Stimulated activated CD8-positive, alpha-beta memory T cell treated with anti-CD3 and anti-CD28 coated beads, Interleukin-15, amount 100 ng/mL, for 48 hours (primary cell): ENCODE data around the gene ALLC.
A peak's percentile ranks its signal among the peaks of the same experiment; 100 is the strongest.

Source experiments
- DNase-seq, 2 donors: peaks; one replicate each; pipeline ENCODE4 v3.0.0-alpha.2; 2020; ENCODE audit warnings: low read depth in 2 of 2

The ALLC gene

DNA sequence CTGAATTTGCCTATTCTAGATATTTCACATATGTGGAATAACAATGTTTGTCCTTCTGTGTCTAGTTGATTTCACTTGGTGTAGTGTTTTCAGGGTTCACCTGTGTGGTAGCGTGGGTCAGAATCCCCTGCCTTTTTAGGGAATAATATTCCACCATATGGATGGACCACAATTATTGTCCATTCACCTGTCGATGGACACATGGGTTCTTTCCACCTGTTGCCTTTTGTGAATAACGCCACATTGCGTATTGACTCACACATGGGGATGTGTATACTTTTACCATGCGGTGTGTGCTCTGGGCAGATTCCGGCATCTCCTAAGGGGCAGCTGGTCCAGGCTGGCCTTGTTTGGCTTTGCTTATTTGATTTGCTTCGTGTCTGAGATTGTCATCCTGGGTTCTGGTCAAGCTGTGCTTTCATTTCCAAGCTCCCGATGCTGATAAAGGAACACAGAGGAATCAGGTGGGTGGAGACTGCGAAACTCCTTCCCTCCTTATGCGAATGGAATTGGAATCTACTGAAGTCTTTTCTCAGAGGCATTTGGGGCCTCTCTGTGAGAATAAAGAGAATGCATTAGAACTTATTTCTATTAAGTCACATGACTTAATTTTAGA lies 18.9 kb upstream of the ALLC start:
- no peak for DNase-seq

DNA sequence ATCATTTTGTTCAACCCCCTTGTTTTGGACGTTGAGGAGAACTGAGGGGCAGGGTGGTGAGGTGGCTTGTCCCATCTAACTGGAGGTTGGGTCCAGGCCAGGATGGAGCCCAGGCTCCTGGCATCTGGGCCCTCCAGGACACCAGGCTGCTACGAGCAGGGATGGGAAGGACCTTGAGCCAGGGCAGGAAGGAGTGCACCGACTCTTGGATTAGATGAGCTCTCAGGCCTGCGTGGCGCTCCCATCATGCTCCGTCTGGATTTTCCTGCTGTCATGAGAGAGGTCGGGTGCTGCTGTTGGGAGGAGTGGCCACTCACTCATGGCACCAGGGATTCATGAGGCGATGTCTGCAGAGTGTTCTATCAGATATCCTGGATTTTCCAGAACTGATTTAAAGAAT lies 18.3 kb upstream of the ALLC start:
- no peak for DNase-seq

DNA sequence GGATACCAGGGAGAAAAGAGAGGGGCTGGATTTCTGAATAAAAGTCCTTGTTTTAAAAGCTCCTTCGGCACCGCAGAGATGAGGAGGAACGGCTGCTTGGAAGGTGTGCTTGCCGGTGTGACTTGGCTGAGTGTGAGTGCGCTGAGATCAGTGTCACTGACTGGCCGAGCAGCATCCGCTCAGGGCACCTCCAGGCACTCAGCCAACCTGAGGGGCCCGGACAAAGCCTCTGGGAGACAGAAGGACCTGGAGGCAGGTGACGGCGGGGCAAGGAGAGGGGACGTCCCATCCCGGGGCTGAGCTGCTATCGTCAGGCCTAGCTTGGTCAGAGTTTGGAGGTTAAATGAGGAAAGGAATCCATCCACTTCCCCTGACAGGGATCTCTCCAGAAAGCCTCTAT lies 16.8 kb upstream of the ALLC start:
- DNase-seq = no peak

DNA sequence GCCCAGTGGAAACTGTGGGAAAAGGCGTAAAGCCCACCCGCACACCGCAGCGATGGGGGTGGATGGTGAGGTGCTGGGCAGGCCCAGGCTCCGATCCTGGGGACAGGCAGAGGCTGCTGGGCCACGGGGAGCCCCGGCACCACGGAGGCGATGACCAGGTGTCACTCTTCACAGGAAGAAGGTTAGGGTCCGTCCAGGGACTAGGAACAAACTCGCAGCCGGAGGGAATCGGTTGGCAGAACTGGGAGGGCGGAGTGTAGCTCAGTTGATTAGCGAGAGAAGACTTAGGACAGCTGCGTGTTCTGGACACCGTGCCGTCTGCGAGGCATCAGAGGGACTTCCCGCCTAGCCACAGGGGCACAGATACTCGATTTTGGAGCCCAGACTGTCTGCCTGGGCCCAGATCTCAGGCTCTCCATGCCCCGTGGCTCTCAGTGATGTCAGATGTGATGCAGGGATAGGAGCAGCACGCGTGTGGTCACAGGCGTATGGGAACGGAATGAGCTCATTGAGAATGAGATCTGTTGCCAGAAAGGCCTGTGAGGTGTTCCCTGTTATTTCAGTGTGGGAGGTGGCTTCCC lies 16.1 kb upstream of the ALLC start:
- DNase-seq = no peak

DNA sequence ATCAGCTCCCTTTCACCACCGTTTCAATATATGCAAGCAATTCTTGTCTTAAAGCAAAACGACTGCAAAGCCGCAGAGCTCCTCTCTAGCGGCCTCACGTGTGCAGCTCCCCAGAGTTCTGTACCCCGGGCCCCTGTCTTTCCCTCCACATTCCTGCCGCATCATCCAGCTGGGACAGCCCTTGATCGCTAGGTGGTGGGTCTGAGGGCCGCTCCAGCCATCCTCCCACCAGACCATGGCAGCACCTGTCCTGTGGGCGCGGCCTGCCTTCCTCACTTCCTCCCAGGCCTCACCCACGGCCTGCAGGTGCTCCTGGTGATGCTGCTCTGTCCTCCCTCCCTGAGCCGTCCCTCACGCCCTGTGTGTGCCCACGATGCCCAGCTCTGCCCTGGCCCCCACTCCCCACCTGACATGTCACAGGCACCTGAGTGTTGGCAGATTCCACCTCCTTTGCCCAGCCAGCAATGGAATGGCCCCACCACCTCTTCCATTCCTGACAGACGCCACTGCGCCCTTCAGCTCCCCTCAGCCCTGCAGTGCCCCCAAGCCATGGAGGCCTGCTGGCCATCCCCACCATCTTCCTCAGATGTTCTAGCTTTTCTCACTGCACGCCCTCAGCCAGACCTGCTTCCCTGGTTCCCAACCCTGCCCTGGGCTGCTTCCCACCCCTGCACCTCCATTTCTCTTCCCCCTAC lies 15.3 kb upstream of the ALLC start:
- no peak for DNase-seq

DNA sequence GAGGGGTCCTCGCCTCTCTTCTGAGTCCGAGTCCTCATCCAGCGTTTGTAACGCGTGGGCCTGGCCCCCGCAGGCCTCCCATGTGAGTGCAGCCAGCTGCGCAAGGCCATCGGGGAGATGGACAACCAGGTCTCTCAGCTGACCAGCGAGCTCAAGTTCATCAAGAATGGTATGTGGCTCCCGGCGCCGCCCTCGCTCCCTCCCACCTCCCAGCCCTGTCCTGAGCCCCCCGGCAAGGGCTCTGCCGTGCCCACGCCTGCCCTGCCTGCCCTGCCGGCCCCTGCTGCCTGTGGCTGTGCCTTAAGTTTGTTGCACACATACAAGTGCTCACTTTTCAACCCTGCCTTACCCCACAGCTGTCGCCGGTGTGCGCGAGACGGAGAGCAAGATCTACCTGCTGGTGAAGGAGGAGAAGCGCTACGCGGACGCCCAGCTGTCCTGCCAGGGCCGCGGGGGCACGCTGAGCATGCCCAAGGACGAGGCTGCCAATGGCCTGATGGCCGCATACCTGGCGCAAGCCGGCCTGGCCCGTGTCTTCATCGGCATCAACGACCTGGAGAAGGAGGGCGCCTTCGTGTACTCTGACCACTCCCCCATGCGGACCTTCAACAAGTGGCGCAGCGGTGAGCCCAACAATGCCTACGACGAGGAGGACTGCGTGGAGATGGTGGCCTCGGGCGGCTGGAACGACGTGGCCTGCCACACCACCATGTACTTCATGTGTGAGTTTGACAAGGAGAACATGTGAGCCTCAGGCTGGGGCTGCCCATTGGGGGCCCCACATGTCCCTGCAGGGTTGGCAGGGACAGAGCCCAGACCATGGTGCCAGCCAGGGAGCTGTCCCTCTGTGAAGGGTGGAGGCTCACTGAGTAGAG lies 14.4 kb upstream of the ALLC start:
- DNase-seq = no peak

DNA sequence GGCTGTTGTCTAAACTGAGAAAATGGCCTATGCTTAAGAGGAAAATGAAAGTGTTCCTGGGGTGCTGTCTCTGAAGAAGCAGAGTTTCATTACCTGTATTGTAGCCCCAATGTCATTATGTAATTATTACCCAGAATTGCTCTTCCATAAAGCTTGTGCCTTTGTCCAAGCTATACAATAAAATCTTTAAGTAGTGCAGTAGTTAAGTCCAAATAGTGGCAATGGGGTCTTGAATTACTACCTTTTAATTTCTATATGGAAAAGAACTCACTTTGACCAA lies 13.8 kb upstream of the ALLC start:
- DNase-seq = no peak

DNA sequence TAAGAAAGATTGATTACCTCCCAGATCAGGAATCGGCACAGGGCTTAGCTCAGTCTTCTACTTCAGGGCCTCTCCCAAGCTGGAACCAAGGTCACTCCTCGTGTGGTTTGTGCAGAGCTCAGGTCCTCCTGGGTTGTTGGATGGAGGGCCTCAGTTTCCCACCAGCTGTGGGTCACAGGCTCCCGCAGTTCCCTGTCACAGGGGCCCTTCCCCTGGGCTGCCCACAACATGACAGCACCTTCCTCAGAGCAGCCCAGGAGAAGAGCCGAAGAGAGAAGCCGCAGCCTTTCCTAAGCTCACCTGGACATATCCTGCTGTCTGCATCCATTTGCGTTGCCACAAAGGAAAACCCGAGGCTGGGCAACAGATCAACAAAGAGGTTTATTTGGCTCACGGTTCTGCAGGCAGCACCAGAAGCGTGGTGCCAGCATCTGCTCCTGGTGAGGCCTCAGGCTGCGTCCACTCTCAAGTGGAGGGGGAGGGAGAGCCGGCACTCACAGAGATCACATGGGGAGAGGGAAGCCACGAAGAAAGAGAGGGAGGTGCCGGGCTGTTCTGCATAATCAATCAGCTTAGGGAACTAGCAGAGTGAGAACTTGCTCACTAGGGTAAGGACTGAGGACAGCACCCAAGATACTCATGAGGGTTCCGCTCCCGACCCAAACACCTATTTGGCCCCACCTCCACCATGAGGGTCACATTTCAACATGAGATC lies 13.0 kb upstream of the ALLC start:
- DNase-seq = no peak

DNA sequence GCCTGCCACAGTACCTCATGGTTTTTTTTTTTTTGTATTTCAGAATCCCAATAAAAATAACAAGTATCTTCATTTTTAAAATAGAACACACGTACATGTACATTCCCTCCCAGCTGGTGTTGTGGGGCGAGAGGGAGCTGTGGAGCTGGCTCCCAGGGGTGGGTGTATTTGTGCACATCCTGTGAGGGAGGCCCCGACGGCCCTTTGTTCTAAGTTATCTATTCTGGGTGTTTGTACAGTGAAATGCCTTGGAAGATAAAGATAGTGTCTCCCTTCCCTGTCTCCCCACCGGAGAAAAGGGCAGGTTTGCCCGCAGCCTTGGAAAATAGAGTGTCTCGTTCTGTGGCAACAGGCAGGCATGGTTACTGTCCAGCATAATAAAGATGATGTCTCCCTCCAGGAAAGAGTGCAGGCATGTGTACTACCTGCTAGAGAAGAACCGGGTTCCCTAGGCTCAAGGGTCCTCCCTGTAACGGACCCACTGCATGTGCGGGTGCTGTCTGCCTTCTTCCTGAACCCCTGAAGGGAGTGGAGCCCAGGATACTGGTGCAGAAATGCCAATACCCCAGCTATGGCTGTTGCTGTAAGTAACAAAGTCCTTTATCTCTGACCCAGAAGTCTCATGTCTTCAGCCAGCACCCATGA lies 12.1 kb upstream of the ALLC start:
- no peak for DNase-seq

DNA sequence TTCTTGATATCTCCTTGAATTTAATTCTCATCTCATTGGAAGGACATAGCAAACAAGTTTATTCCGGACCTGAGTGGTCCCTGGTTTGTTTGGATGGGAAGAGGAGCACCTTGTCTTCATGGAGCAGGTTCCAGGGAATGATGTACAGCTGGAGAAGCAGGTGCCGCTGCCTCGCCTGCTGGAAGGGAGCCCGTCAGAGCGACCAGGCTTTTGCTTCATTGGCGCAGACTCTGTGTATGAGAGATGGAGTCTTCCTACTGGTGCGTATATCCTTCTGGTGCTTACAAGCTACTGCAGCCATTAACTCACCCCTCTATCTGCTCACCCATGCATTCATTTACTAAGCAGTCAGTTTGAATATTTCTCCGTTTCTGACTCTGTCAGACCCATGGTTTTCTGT lies 11.6 kb upstream of the ALLC start:
- DNase-seq = no peak

DNA sequence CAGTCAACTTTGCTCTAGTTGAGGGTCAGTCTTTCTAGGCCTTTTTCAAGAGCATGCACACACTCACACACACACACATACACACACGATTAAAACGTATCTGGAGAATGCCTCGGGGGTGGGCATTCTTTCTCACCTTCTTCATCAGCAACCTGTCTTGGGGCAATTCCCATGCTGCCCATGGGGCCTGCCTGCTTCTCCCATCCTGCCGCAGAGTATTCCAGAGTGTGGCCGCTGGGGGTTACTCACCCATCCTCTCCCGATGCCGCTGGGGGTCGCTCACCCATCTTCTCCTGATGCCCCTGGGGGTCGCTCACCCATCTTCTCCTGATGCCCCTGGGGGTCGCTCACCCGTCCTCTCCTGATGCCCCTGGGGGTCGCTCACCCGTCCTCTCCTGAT lies 10.8 kb upstream of the ALLC start:
- DNase-seq = no peak

DNA sequence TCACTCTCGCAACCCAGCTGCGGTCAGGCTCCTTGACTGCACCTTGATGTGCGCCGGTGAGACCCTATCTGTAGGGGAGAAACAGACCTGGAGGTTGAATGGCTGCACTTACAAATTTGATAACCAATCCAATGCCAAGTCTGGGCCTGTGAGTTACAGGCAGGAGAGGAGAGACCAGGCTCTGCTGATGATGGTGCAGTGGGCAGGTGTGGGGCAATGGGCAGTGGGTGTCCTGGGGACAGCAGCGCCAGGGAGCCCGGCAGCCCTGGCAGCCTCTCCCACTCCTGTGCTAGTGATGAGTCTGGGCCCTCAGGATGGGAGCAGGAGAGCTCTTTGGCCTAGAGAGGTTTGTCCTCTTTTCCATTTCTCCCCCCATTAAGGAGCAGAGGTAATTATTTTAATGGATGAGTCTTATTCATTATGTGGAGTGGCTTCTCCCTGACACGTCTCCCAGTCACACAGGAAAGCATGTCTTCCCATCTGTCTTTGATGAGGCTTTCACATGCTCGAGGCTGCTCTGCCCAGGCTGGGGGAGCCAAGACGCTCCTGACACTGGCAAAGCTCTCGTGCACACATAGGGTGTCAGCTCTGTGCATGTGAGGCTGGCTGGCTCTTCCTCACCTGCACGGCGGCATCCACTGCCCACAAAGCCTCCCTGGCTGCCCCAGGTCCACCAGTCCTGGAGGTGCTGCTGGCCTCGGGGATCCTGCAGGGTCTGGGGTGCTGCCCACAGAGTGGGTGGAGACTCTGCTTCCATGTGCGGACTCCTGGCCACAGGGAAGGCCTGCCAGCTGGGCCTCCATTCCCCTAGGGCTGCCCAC lies 10.0 kb upstream of the ALLC start:
- no peak for DNase-seq

DNA sequence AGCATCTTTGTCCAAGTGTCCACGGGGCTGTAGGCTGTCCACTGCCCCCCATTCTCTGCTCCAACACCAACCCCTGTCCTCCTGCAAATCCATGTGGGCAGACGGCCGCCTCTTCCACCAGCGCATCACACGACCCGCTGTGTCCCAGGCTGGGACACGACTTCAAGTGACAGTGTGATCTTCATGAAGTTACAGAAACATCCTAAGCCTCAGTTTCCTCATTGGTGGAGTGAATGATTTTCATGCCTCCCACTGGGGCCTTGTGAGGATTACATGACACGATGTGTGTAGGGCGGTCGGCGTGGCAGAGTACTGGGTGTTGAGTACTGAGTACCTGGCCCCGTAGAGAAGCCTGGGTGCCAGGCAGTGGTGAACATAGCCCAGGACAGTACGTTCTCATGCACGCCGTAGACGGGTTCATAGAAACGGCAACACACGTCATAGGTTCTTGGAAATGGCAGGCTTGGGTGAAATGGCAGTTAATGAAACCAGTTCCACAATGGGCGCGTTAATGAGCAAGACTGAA lies 9.3 kb upstream of the ALLC start:
- DNase-seq = no peak

DNA sequence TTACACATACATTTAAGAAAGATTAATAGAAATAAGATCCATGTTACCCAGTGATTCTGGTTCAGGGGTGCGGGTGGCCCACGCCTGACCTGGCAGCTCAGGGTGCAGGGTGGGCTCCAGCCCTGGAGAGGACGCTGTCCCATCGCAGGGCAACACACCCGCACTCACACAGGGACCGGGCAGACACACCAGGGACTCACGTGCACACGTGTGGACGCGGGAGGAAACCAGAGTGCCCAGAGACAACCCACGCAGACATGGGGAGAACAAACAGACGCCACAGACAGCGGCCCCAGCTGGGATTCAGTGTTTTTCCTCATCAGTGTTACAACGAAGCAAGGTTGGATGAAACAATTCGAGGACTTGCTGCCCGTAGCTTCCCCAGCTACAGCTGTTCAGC lies 8.4 kb upstream of the ALLC start:
- no peak for DNase-seq

DNA sequence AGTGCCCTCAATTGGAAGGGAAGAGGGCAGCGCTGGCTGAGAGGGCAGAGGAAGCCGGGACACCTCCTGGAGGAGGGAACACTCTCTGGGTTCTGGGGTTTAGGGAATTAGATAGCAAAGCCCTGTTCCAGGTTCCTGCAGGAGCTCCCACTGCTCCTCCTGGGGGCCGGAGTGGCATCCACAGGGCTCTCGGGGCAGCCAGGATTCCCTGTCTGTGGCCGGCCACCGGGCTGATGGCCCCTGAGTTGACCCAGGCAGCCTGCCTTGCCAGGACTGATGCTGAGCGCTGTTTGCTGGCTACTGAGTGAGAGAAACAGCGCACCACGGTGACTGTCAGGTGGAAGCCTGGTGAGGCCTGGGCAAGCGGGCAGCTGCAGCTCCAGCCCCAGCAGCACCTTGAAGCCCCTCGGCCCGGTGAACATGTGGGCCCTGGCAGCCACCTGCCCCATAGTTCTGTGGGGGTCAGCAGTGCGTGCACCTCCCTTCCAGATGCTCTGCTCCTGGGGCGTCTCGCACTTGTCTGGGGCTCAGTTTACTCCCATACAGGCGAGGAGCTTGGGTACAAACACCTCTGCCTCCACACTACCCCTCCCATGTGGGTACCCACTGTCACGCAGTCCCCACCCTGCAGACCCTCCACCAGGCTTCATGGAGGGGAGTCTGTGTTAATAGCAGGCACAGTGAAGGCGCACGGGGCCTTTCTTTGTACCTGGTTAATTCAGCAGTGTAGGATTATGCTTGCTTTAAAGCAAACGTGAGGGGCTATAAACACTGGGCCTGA lies 7.7 kb upstream of the ALLC start:
- no peak for DNase-seq

DNA sequence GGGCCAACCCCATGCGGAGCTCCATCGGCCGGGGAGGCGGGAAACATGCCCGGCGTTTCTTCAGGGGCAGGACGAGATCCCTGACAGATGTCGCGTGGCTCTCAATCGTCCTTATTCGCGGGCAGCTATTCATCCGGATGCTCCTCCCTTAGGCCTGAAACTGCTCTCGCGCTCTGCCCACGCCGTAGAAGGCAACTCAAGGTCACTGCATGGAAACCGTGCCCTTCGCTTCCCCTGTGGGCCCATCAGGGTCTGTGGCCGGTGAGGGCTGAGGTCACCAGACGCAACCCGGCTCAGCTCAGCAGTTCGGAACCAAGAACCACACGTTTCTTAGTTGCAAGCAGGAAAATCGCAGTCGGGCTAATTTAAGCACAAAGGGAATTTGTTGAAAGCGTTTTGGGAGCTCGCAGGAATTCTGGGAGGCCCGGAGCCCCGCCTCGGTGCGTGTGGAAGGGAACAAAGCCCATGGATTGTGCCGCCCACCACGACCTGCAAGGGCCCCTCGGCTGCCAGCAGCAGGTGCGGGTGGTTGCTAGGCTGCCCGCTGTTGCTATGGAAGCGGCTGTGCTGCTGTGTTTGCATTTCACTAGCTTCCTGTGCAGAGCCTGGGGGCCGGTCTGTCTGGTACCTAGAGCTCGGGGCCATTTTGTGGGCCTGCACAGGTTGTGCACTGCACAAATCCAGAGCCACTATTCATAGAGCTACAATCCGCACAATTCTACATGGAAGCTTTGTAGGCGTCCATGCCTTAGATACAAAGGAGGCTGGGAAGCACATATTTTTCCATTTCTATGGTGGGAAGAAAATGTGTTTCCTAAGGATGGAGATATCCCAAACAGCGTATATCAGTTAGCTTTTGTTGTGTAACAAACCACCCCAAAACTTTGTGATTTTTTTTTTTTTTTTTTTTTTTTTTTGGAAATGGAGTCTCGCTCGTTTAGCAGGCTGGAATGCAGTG lies 6.0 kb upstream of the ALLC start:
- DNase-seq = peak; percentile 58 to 65

DNA sequence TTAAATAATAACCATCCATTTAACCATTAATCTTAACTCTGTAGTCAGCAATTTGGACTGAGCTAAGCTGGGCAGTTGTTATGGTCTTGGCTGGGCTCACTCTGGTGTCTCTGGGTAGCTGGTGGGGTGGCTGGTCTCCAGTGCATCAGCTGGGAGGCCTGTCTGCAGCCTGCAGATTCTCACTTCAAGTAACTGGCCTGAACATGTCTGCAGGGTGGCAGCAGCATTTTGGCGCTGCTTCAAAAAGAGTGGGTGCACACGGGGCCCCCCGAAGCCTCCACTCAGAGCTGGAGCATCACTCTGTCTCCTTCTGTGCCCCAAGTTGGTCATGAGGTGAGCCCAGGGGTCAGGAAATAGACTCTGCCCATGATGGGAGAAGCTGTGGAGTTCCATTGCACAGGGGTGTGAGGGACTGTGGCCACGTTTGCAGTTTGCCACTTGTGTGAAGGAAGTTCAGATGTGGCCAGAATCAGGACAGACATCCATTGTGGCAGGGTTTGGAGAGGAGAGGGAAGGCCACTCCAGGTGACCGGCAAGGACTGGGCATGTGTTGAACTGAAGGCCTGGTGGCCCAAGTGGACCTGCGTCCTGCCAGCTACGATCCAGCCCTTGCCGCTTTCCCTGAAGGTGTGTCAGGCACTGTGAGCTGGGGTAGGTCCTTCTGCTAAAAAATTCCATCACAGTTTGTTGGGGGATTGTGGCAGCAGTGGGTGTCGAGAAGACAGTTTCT lies 4.9 kb upstream of the ALLC start:
- DNase-seq = no peak

DNA sequence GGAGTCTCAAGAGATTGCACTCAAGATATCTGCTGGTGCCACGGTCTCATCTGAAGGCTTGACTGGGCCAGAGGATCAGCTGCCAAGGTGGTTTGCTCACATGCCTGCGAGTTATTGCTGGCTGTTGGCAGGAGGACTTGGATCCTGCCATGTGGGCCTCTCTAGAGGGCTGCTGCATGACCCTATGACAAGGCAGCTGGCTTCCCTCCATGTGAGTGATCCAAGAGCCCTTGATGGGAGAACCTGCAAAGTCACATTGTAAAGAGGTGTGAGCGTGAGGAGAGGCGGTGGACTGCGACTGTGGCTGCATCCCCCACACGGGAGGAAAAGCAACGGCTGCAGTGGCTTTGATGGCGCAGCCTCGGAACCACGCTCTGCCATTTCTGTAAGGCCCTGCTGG lies 4.0 kb upstream of the ALLC start:
- DNase-seq = no peak
